ENCODE measurements around the gene FLNB. TPM values are rescaled to one million over a fixed set of nuclear protein-coding genes. Genes with fewer than 3 reads are reported as not detected.

FLNB gene
- total RNA-seq, 4 donors from 2014 or later = 265 to 345 (median 277) TPM

- Histone ChIP-seq H3K4me3 (no peak overlapping the region), H3K27ac (peak overlapping the region in 2 of 4 donors; percentile 19 to 59), H3K27me3 (no peaks in the 10 kb centered on the region), H3K36me3 (peaks cover 0 to 50% (median 6%) of the 10 kb centered on the region in 3 donors), H3K4me1 (peaks cover 0 to 21% (median 4%) of the 10 kb centered on the region in 4 donors), H3K9me3 (no peaks in the 10 kb centered on the region)
- TF ChIP-seq POLR2A (IDR thresholded peaks at IDR 0.05) (no peak), EP300 (IDR thresholded peaks at IDR 0.05) (peak in 1 of 2 donors; percentile 41)
- no peak for DNase-seq (ENCODE audit: low spot score in 2 of 2)
- WGBS, 2 donors = 60 to 62% methylated on average over 4 of the region's 4 CpGs
Observed at GRCh38 chr3:58084166-58084565, 75.9 kb downstream of the FLNB start.

GRCh38 chr3:58084788-58085543 lies 76.7 kb downstream of the FLNB start:
- no peak overlapping the region for H3K4me3 ChIP-seq
- no peak for TF ChIP-seq CTCF (IDR thresholded peaks at IDR 0.05)
- no peak for TF ChIP-seq EP300 (IDR thresholded peaks at IDR 0.05)
- TF ChIP-seq POLR2A (IDR thresholded peaks at IDR 0.05) = no peak
- H3K27ac ChIP-seq = peak overlapping the region in 2 of 4 donors; percentile 13 to 36
- H3K36me3 ChIP-seq = peaks cover 0 to 45% (median 6%) of the 10 kb centered on the region in 3 donors
- no peaks in the 10 kb centered on the region for H3K9me3 ChIP-seq
- WGBS, 2 donors = 84% methylated on average over 5 of the region's 5 CpGs
- H3K4me1 ChIP-seq = peaks cover 0 to 21% (median 4%) of the 10 kb centered on the region in 4 donors
- no peaks in the 10 kb centered on the region for H3K27me3 ChIP-seq
- DNase-seq (ENCODE audit: low spot score in 2 of 2) = no peak

- Histone ChIP-seq H3K4me3 (no peak overlapping the region), H3K4me1 (peaks cover 0 to 21% (median 4%) of the 10 kb centered on the region in 4 donors), H3K36me3 (peaks cover 0 to 42% (median 6%) of the 10 kb centered on the region in 3 donors), H3K9me3 (no peaks in the 10 kb centered on the region), H3K27ac (peak overlapping the region in 2 of 4 donors; percentile 20 to 36), H3K27me3 (no peaks in the 10 kb centered on the region)
- DNase-seq (ENCODE audit: low spot score in 2 of 2) = no peak
- TF ChIP-seq CTCF (IDR thresholded peaks at IDR 0.05) (no peak), POLR2A (IDR thresholded peaks at IDR 0.05) (no peak), EP300 (IDR thresholded peaks at IDR 0.05) (no peak)
- 72 to 73% methylated on average over 6 of the region's 6 CpGs for WGBS, 2 donors
Observed at GRCh38 chr3:58085616-58086015, 77.4 kb downstream of the FLNB start.

GRCh38 chr3:58088501-58088900 lies 80.3 kb downstream of the FLNB start:
- TF ChIP-seq EP300 (IDR thresholded peaks at IDR 0.05) (no peak), POLR2A (IDR thresholded peaks at IDR 0.05) (no peak), CTCF (IDR thresholded peaks at IDR 0.05) (no peak)
- Histone ChIP-seq H3K36me3 (peaks cover 0 to 42% (median 0%) of the 10 kb centered on the region in 3 donors), H3K4me3 (no peak overlapping the region), H3K27ac (no peak overlapping the region), H3K27me3 (no peaks in the 10 kb centered on the region), H3K9me3 (no peaks in the 10 kb centered on the region), H3K4me1 (peaks cover 0 to 9% (median 4%) of the 10 kb centered on the region in 4 donors)
- no peak for DNase-seq (ENCODE audit: low spot score in 2 of 2)
- 81 to 90% methylated on average over 3 of the region's 3 CpGs for WGBS, 2 donors

GRCh38 chr3:58090351-58090750 lies 82.1 kb downstream of the FLNB start:
- Histone ChIP-seq H3K36me3 (peaks cover 0 to 53% (median 0%) of the 10 kb centered on the region in 3 donors), H3K27me3 (no peaks in the 10 kb centered on the region), H3K4me1 (peaks cover 0 to 5% (median 0%) of the 10 kb centered on the region in 4 donors), H3K9me3 (no peaks in the 10 kb centered on the region), H3K27ac (no peak overlapping the region), H3K4me3 (no peak overlapping the region)
- TF ChIP-seq POLR2A (IDR thresholded peaks at IDR 0.05) (no peak), EP300 (IDR thresholded peaks at IDR 0.05) (no peak), CTCF (IDR thresholded peaks at IDR 0.05) (no peak)
- no peak for DNase-seq (ENCODE audit: low spot score in 2 of 2)
- WGBS, 2 donors = 81 to 89% methylated on average over 5 of the region's 5 CpGs
